HG02852 (cell line): Measurements from ENCODE around the gene EHBP1.

ENCODE experiments used
- ATAC-seq: cut with Tn5 transposase; IDR thresholded peaks from one replicate; pipeline ENCODE4 v1.9.1; 2021; ENCODE audit warnings: mild to moderate bottlenecking, moderate library complexity; ENCODE audit not compliant: unreplicated experiment

EHBP1 gene

DNA sequence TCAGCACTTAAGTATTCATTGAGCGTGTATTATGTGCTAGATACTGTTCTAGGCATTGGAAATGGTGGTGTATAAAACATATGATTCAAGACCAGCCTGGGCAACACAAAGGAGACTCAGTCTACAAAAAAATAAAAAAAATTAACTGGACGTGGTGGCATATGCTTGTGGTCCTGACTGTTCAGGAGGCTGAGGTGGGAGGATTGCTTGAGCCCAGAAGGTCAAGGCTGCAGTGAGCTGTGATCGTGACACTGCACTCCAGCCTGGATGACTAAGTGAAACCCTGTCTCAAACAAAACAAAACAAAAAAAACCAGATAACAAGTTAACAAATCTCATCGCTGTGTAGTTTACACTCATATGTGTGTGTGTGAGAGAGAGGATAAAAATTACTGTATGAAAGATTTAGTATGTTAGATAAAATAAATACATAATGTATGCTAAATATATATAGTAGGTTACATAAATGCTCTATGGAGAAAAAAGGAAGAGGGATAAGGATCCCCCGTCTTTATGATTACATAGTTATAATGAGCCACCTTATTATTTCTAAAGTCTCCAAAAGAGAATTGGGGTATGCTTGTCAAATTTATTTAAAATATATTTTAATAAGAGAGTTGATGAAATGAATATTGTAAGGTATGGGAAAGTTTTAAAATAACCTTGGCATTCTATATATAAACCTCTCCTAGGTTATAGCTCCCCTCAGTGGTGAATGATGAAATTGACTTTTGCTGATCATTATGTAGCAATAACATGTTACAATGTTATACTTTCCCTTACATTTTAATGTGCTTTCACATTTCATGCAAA, 69.2 kb downstream of the EHBP1 start:
- no peak for ATAC-seq

DNA sequence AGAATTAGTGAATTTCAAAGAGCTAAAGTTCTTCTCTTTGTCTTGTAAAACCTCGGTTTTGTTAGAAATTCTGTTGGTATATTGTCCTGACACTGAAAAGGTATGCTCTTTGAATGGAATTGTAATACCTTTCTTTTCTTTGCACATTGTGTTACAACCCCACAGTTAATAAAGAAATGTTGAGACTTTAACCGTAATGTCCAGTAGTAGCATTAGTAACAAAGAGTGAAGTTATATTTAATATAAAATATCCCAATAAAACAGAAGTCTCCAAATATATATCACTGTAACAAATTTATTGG, 69.8 kb downstream of the EHBP1 start:
- no peak for ATAC-seq

DNA sequence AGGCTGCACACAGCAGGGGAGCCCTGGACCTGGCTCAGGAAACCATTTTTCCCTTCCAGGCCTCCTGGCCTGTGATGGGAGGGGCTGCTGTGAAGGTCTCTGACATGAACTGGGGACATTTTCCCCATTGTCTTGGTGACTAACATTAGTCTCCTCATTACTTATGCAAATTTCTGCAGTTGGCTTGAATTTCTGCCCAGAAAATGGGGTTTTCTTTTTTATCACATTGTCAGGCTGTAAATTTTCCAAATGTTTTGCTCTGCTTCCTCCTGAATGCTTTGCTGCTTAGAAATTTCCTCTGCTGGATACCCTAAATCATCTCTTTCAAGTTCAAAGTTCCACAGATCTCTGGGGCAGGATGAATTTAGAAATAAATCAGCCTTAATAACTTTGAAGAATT, 78.2 kb downstream of the EHBP1 start:
- ATAC-seq = no peak

DNA sequence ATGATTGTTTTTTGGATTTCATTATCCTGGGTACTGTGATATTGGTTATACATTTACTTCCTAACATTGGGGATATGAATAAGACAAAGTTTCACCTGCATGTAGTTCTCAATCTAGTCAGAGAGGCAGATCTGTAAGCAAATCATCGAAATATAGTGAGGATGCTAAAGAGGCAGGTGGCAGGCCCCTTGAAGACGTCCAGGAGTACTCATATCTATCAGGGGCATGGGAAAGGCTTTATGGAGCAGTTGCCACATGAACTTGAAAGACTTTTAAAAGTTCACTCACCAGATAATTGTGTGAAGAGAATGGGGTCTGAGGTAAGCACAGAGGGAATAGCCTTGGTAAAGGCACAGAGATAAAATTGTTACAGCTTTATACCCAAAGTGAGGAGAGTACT, 78.8 kb downstream of the EHBP1 start:
- ATAC-seq = no peak

DNA sequence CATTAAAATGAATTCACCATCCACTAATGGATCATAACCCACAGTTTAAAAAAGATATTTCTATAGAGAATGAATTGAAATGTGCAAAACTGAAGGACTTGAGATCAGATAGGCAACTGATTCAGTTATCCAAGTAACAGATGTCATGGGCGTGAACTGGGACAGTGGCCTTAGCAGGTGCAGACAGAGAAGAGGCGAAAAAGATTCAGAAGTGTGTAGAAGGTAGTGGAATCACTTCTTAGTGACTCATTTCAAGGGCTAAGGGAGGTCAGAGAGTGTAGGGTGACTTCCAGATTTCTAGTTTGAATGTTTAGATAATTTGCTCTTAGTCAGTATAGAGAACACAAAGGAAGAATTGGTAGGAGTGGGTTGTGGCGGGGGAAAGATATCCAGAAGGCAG, 79.7 kb downstream of the EHBP1 start:
- ATAC-seq = peak; percentile 92

DNA sequence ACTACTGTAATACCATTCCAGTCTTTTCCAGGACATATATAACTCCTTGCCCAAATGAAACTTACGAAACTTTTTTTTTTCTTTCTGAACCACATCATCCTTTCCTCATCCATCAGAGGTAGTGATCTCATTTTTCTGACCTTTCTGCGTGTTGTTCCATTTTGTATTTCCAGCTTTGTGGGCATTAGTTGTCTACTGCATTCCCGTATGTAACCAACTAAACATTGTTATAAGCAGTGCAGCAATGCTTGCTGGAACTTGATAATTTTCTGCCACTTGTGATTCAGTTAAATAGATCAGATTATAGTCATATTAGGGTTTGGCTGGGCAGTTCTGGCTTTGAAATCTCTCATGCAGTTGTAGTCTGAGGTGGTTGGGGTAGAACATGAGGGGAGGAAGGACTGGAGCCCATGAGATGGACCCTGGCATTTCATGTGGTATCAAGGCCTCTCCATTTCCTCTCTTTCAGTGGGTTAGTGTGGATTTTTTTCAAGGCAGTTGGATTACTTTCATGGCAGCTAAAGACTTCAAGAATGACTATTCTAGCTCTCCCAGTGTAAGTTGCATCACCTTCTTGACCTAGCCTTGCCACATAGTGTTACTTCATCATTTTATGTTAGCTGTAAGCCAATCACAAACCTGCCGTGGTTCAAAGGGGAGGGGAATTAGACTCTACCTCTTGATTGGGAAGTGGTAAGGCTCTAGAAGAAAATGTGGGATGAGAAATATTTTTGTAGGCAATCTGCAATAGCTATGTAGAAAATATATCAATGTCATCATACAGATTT, 80.5 kb downstream of the EHBP1 start:
- ATAC-seq = no peak

DNA sequence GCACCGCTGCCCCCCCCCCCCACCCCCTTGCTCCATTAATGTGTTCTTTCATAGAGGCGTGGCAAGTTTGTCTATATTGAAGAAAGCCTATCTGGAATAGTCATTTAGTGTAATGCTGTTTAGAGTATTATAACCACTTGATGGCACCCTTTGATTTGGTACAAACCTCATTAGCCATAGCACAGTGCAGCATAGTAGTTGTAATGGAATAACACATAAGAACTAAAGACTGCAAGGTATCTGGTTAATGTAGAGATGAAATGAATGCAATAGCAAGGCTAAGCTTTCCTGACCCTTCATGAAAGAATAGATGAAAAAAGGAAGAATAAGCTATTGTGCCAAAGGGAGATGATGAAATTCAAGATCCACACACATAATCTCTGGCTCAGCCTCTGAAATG, 81.9 kb downstream of the EHBP1 start:
- no peak for ATAC-seq

DNA sequence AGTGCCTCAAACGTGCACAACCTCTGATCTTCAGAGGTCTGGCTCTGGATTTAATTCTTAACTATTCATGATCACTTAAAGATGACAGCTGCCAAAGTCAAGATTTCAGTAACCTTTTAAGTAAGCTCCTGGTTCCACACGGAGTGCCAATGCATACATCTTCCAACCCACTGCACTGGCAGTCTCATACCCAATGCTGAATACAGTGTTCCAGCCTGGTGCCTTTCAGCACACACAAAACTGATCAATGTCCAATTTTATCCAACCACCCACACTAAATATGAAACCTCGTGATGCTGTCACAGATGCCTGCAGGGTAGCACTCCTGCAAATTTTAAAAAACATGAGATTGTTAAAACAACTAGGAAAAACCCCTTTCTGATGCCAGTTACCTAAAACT, 84.0 kb downstream of the EHBP1 start:
- no peak for ATAC-seq

DNA sequence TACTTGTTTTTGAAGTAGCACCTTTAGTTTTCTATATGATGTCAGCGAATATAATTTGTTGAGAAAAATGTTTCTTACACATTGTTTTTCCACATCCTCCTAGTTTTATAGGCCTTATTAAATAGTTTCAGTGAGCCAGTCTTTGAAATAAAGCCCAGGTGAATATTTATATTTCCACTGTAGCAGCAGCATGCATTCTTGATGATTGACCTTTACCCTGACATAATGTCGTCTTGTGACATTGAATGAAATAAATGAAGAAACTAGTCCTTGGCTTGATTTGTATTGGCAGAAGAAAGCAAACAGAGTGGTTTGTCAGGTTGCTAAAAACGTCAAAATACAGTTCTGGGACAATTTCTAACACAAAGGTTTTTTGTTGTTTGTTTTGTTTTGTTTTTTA, 84.4 kb downstream of the EHBP1 start:
- no peak for ATAC-seq

DNA sequence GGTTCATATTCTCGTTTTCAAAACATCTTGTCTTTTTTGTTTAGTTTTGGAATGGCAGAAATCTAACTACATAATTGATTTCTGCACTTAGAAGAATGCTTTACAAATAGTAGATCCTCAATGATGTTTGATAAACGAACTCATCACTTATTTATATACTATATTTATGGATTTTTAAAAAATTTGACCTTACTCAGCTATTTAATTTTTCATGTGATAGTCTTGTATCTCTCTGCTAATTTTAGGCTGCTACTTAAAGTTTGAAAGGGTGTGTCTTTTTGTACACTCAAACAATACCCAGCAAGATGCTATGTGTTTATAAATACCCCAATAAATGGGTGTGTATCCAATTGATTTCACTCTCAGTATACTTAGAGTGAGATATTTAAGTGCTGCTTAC, 86.9 kb downstream of the EHBP1 start:
- no peak for ATAC-seq

DNA sequence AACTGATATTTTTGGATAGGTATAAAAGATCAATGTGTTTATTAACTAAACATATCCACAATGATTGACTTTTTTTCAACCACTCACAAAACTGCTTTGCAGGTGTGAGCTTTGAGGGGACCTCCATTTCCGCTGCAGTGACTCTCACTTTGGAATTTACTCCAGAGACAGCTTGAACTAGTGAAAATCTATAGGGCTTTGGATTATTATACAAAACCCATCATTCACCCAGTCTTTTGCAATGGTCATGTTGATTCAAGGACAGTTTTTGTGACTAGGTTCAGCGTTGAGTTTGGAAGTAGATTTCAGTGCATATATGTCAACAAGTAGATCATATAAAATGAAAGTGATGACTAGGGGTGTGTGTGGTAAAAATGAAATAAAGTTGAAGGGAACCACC, 87.7 kb downstream of the EHBP1 start:
- no peak for ATAC-seq

DNA sequence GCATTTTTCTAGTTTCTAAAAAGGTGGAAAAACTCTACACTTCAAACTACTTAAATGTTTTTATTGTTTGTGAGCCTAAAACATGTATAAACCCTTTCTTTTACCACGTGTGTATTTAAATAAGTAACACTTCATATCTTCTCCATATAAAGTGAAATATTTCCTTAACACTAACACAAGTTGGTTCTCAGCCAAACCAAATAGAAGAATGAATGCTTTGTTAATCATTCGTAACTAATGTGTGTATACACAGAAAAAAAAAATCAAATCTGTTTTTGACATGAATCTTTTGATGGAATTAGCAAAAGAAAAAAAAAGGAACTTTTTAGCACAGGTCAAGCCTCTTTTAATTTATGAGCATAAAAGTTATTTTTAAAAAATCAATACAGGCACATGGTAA, 89.3 kb downstream of the EHBP1 start:
- ATAC-seq = no peak

DNA sequence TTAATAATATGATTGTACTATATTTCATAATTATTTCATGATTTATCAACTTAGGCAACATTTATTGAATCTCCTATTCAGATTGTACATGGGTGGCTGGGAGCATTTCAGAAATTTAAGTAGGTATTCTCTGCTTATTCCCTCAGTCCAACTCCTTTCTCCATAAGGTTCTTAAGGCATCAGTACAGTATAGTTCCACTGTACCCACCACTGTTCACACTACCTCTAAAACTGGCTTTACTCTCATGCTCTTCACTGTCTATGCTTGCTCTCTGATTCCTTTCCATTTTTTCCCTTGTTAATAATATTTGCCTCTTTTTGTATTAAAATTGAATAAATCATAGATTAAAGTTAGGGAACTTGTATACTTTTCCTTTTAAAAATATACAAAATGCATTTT, 89.8 kb downstream of the EHBP1 start:
- no peak for ATAC-seq

DNA sequence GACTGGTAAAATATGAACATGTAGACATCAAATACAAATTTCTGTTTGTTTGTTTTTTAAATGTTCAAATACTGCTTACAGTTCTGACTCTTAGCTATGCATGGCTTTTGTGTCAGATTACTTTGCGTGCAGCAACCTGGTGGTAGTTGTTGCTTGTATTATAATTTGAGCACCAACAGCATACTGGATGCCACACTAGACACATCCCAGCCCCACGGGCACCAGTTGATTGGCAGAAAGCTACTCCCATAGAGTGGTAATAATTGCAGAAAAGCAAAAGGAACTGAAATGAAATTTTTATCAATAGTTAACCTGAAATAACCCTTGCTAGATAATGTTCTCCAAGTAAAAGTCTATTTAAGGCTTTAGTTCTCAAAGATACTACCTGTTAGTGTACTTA, 91.6 kb downstream of the EHBP1 start:
- no peak for ATAC-seq

DNA sequence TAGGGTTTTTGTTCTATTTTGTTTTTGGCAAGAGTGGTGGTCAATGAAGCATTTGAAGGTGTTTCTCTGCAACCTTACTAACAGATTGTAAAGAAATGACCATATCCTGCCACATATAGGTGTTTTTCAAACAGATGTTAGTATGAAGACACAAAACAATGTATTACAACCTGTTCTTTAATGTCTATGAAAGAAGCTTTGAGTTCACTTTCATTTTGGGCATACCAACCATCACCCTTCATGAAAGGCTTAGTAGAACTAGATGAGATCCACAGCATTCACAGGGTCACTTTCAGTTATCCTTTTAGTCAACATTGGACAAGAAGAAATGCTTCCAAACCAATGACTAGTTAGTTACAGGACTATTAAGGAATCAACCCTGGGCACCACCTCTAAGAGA, 95.1 kb downstream of the EHBP1 start:
- ATAC-seq = no peak

DNA sequence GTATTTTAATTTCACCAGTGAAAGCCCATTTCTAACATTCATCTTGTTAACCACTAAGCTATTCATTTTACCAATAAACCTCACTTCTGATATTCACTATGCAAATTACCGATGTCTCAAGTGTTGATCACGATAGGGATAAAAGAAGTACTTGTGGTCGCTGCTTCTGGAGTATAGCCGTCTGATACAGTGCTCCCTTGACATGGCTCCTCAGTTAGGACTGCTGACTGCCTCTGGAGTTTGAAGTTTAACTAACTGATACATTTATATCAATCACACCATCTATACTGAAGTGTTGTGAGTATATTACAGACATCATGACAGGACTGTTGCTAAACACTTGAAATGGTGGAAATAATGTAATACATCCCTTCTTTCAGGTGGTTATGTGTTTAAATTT, 95.6 kb downstream of the EHBP1 start:
- ATAC-seq = no peak

DNA sequence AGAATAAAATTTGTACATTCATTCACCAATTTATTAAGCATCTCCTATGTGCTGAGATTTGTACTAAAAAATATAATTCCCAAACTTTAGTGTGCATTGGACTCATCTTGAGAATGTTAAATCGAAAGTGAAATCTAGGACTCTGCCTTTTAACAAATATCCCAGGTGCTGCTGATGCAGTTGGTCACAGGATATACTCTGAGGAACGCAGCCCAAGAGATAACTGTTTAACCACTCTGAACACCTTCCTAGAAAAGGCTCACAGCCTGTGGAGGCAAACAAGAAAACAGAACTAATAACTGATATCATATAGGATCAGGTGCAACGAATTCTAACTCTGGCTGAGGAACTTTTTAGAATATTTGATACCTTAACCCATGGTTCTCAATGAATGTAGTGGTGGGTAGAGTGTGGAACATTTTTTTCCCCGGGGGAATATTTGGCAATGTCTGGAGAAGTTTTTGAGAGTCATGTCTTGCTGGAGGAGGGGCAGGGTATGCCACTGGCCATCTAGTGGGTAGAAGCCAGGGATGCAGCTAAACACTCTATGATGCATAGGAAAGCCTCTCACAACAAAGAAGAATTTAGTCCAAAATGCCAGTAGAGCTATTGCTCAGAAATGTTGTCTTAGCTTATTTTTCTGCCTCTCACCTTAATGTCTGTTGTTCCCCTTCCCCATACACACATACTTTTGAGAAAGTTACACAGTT, 96.5 kb downstream of the EHBP1 start:
- no peak for ATAC-seq

DNA sequence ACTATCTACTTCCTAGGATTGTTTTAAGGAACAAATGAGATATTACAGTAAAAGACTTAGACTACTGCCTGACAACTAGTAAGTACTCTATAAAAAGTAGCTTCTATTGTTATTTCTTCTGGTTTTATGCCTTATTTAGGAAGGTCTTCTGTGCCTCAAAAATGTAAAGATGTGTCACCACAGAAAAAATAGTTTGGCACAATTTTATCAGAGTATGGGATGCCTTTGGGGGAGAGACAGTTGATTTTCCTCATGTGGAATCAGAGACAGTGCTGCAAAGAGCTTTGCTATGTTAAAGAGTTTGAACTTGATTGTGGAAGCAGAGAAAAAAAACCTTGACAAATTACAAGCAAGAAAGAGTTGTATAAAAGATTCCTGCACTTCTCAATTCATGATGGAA, 98.4 kb downstream of the EHBP1 start:
- no peak for ATAC-seq

DNA sequence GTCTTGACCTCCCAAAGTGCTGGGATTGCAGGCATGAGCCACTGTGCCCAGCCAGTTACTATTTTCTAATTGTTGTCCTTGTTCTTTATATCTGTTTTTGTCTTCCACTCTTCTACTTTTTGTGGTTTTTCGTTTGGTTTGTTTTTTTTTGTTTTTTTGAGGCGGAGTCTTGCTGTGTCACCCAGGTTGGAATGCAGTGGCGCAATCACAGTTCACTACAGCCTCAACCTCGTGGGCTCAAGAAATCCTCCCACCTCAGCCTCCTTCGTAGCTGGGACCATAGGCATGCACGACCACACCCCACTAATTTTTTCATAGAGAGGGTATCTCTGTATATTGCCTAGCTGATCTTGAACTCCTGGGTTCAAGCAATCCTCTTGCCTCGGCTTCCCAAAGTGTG, 100.7 kb downstream of the EHBP1 start:
- ATAC-seq = no peak

DNA sequence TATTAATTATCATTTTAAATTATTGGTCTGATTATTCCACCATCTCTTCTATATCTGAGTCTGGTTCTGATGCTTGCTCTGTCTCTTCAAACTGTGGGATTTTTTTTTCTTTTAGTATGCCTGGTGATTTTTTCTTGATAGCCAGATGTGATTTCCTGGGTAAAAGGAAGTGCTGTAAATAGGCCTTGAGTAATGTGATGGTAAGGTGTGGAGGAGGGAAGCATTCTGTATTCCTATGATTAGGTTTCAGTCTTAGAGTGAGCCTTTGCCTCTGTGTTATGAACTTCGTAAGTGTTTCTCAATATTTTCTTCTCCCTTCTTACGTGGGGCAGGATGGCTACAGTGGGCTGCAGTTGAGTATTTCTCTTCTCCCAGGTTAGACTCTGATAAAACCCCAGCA, 103.0 kb downstream of the EHBP1 start:
- ATAC-seq = no peak

DNA sequence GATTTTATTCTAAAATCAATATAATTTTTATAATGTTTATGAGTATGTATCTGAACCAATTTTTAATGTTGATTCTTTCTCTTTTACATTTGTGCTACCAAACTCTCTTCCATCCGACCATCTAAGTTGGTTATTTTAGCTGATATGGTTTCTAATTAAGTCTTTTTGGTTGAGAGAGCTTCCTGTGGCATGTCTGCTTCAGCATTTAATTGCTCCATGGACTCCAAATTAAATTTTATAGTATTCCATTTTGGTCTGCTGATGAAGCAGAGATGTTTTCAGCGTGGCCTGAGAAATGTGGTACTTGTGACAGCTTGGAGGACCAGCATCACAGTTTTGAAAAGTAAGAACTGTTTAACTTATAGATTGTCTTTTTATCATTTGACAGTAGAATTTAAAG, 105.6 kb downstream of the EHBP1 start:
- no peak for ATAC-seq

DNA sequence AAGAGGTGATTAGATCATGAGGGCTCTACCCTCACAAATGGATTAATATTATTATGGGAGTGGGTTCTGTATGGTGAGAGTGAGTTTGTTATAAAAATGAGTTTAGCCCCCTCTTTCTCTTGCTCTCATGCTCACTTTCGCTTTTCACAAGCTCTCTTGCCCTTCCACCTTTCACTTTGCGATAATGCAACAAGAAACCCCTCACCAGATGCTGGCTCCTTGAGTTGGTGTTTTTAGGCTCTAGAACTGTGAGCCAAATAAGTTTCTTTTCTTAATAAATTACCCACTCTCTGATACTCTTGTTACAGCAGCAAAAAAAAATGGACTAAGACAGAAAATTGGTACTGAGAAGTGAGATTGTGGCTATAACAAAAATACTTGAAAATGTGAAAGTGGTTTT, 106.5 kb downstream of the EHBP1 start:
- ATAC-seq = no peak
